Cardiac muscle cell (in vitro differentiated cells and primary cell): ENCODE measurements around the gene ANKRD13A. TPM values are rescaled to one million over a fixed set of nuclear protein-coding genes. Genes with fewer than 3 reads are reported as not detected.
"Not testable (repeated sequence)": the region's sequence is repeated elsewhere in the genome, so short reads cannot be mapped to it uniquely, and the experiment has no call there.

Experiments used
- DNase-seq, 2 donors: peaks; one replicate each; pipeline versions ENCODE4 v3.0.0 to v3.0.0-alpha.2; 2010 to 2017; ENCODE audit warnings: low read depth in 1 of 2, low spot score in 1 of 2
- H3K27ac ChIP-seq: fragments of 200-600 bp; sonication (generic); 2 replicates; pipeline ENCODE4 v1.5.1; 2016
- H3K27me3 ChIP-seq: fragments of 200-600 bp; sonication (generic); 2 replicates; pipeline ENCODE4 v1.6.0; 2016; ENCODE audit warnings: control low read depth
- H3K36me3 ChIP-seq: fragments of 200-600 bp; sonication (generic); 2 replicates; pipeline ENCODE4 v1.5.1; 2016; ENCODE audit warnings: control low read depth
- H3K4me1 ChIP-seq: fragments of 200-600 bp; sonication (generic); 2 replicates; pipeline ENCODE4 v1.8.1; 2017; ENCODE audit warnings: low read depth, mild to moderate bottlenecking, mixed run types
- H3K4me3 ChIP-seq: fragments of 200-600 bp; sonication (generic); 2 replicates; pipeline ENCODE4 v1.5.1; 2016; ENCODE audit warnings: mild to moderate bottlenecking
- H3K9me3 ChIP-seq: fragments of 200-600 bp; sonication (generic); 2 replicates; pipeline ENCODE4 v1.5.1; 2017; ENCODE audit warnings: low read depth, mild to moderate bottlenecking, control low read depth
- CTCF ChIP-seq: IDR thresholded peaks from 2 replicates; pipeline ENCODE4 v1.5.1; 2012; ENCODE audit warnings: low read depth, mild to moderate bottlenecking, low read length
- polyA plus RNA-seq: library from polyadenylated mRNA; unstranded; fragments of >200 nt; fragmentation: Nextera tagmentation; extraction: Ambion mirVana; gene quantifications from 2 replicates; pipeline ENCODE4 v1.2.1, GENCODE V29; 2016
- total RNA-seq: library from RNA; depleted of rRNA; stranded (reverse); fragments of >200 nt; gene quantifications from 2 replicates; pipeline ENCODE4 v1.2.3, GENCODE V29; 2016

ANKRD13A gene
- total and polyA plus RNA-seq, 2 experiments from 2014 or later = 26.9 to 77.2 TPM

GRCh38 chr12:110050927-110051326 lies 51.7 kb downstream of the ANKRD13A start:
- Histone ChIP-seq H3K9me3 (no peaks in the 10 kb centered on the region), H3K27ac (no peak overlapping the region), H3K36me3 (no peaks in the 10 kb centered on the region), H3K4me3 (no peak overlapping the region), H3K4me1 (no peaks in the 10 kb centered on the region), H3K27me3 (no peaks in the 10 kb centered on the region)
- no peak for DNase-seq
- TF ChIP-seq CTCF = no peak

- H3K36me3 ChIP-seq, H3K27ac ChIP-seq, H3K27me3 ChIP-seq, H3K4me1 ChIP-seq, H3K4me3 ChIP-seq, H3K9me3 ChIP-seq: not testable (repeated sequence)
- peak in 1 of 2 donors; percentile 87 for DNase-seq
Observed at GRCh38 chr12:110055375-110056352, 56.4 kb downstream of the ANKRD13A start.

- not testable (repeated sequence) for H3K36me3 ChIP-seq, H3K9me3 ChIP-seq, H3K27me3 ChIP-seq, H3K27ac ChIP-seq, H3K4me1 ChIP-seq, DNase-seq, H3K4me3 ChIP-seq
Observed at GRCh38 chr12:110056643-110057042, 57.4 kb downstream of the ANKRD13A start.

- no peak for DNase-seq
- TF ChIP-seq CTCF = no peak
- Histone ChIP-seq H3K27ac (no peak overlapping the region), H3K4me1 (no peaks in the 10 kb centered on the region), H3K9me3 (peaks cover 2% of the 10 kb centered on the region), H3K27me3 (no peaks in the 10 kb centered on the region), H3K4me3 (no peak overlapping the region), H3K36me3 (no peaks in the 10 kb centered on the region)
Observed at GRCh38 chr12:110058875-110059615, 59.8 kb downstream of the ANKRD13A start.

- no peak for TF ChIP-seq CTCF
- Histone ChIP-seq H3K27ac (no peak overlapping the region), H3K9me3 (peaks cover 2% of the 10 kb centered on the region), H3K4me3 (no peak overlapping the region), H3K4me1 (no peaks in the 10 kb centered on the region), H3K36me3 (no peaks in the 10 kb centered on the region), H3K27me3 (no peaks in the 10 kb centered on the region)
- DNase-seq = no peak
Observed at GRCh38 chr12:110059651-110060000, 60.4 kb downstream of the ANKRD13A start.

- DNase-seq = no peak
- TF ChIP-seq CTCF = no peak
- Histone ChIP-seq H3K4me3 (no peak overlapping the region), H3K27me3 (no peaks in the 10 kb centered on the region), H3K9me3 (peaks cover 2% of the 10 kb centered on the region), H3K4me1 (no peaks in the 10 kb centered on the region), H3K36me3 (no peaks in the 10 kb centered on the region), H3K27ac (no peak overlapping the region)
Observed at GRCh38 chr12:110062241-110062640, 63.0 kb downstream of the ANKRD13A start.
